Measurements from ENCODE around the gene SSH2.

SSH2 gene

DNA sequence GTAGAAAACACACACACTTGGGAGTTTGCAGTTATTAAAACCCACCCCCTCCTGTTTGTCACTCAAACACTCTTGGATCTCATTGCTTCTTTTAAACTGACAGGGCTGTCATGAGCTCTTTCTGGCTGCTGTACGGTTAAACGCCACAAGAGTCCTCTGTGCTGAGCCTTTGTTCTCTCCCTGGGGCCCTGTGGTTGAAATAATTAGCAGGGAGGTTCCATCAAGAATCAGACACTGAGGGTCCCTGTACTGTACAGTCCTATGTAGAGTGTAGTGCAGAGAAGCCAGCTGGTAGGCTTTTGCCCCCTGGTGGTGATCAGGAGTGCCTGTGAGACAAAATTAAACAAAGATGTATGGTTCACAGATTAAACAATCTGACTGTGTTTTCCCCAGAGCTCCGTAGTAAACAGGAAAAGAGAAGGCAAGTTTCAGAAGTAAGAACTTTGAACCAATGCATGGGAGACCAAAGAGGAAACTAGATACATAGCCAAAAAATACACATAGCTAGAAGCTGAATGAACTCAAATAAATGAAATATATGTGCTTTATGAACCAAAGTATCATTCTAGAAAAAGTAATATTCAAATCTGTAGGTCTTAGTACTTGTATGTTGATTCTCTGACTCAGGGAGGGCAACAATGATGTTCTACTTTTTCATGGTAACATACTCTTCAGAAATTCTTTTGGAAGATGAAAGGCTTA is 1.4 kb upstream of the SSH2 start:
- no peak overlapping the region for H3K4me3 ChIP-seq (IDR thresholded peaks at IDR 0.05; ENCODE audit: insufficient read depth, low read depth, low read length)

DNA sequence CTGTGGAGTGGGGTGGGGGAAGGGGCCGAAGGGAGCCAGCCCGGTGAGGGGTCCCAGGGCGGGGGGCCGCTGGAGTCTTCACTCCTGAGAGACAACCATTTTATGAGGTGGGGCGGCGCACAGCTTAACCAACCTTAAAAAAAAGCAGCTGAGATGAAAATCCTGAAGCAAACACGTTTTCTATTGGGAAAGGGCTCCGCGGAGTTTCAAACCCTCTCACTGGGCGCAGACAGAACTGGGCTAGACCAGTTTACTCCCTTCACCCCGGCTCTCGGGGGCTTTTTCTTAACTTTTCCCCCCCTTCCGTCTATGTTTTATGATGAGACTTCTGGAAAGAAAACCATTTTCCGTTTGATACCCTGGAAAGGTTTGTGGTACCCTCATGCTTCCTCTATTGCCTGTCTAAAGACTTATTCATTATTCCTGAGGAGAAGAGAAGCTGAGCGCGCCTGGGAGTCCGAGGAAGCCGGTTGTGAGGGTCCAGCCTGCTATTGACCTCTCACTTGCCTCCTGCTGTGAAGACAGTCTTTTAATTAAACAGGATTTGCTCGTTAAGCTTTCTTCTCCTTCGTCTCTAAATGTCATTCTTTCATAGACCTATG is 482 bp upstream of the SSH2 start:
- TF ChIP-seq, protein P1, sequence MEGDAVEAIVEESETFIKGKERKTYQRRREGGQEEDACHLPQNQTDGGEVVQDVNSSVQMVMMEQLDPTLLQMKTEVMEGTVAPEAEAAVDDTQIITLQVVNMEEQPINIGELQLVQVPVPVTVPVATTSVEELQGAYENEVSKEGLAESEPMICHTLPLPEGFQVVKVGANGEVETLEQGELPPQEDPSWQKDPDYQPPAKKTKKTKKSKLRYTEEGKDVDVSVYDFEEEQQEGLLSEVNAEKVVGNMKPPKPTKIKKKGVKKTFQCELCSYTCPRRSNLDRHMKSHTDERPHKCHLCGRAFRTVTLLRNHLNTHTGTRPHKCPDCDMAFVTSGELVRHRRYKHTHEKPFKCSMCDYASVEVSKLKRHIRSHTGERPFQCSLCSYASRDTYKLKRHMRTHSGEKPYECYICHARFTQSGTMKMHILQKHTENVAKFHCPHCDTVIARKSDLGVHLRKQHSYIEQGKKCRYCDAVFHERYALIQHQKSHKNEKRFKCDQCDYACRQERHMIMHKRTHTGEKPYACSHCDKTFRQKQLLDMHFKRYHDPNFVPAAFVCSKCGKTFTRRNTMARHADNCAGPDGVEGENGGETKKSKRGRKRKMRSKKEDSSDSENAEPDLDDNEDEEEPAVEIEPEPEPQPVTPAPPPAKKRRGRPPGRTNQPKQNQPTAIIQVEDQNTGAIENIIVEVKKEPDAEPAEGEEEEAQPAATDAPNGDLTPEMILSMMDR (conservative IDR thresholded peaks at IDR 0.05; ENCODE audit: low read depth, low read length): no peak
- peak overlapping the region; percentile 73; the same call in 1 of the 2 replicates for H3K9ac ChIP-seq
- H3K27me3 ChIP-seq (ENCODE audit: insufficient read depth, low read depth): no peaks in the 10 kb centered on the region
- H3K79me2 ChIP-seq (ENCODE audit: insufficient read depth, low read depth): peaks cover 39% of the 10 kb centered on the region
- H3K4me2 ChIP-seq: peak overlapping the region; percentile 66
- peak overlapping the region; percentile 72 for H3K27ac ChIP-seq
- no peak overlapping the region for H3K4me3 ChIP-seq (IDR thresholded peaks at IDR 0.05; ENCODE audit: insufficient read depth, low read depth, low read length)
- H3K36me3 ChIP-seq (ENCODE audit: insufficient read depth): no peaks in the 10 kb centered on the region
- H3K4me1 ChIP-seq (ENCODE audit: low read depth, poor library complexity, severe bottlenecking): peaks cover 29% of the 10 kb centered on the region
- H2AFZ ChIP-seq (ENCODE audit: low read depth): peak overlapping the region; percentile 82
- no peaks in the 10 kb centered on the region for H4K20me1 ChIP-seq (ENCODE audit: insufficient read depth)

More for the DNA sequence above, 1.4 kb upstream of the SSH2 start:
- H3K27me3 ChIP-seq (ENCODE audit: insufficient read depth, low read depth): no peaks in the 10 kb centered on the region
- peaks cover 29% of the 10 kb centered on the region for H3K4me1 ChIP-seq (ENCODE audit: low read depth, poor library complexity, severe bottlenecking)
- no peaks in the 10 kb centered on the region for H4K20me1 ChIP-seq (ENCODE audit: insufficient read depth)
- peak overlapping the region; percentile 82 for H2AFZ ChIP-seq (ENCODE audit: low read depth)
- peak overlapping the region; percentile 66 for H3K4me2 ChIP-seq
- no peak overlapping the region; the same call in 1 of the 2 replicates for H3K9ac ChIP-seq
- peak overlapping the region; percentile 72; the same call in 1 of the 2 replicates for H3K27ac ChIP-seq
- TF ChIP-seq, protein P1 (conservative IDR thresholded peaks at IDR 0.05; ENCODE audit: low read depth, low read length): peak; percentile 99
- peaks cover 32% of the 10 kb centered on the region for H3K79me2 ChIP-seq (ENCODE audit: insufficient read depth, low read depth)
- no peaks in the 10 kb centered on the region for H3K36me3 ChIP-seq (ENCODE audit: insufficient read depth)

DNA sequence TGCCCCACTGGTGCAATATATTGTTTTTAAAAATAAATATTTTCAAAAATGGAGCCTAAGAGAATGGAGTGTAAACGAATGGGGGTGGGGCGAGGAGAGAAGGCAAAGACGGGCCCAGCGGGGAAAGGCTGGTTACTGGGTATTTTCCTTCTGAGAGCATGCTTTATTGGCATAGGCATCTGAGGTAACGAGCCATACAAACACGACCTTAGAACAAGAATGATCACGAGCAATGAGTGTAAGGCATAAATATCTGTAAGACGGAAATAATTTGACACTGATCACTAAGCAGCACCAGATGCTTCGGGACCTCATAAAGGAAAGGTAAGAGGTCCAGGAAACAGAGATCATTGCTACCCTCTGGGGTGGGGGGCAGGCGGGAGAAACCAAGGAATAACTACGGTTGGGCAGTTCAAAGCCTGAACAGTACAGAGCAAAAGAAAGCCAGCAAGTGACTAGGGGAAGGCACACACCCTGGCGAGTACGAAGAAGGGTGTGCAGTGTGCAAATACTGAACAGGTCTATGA is 959 bp downstream of the SSH2 start:
- Histone ChIP-seq H3K4me3 (IDR thresholded peaks at IDR 0.05; ENCODE audit: insufficient read depth, low read depth, low read length) (peak overlapping the region; percentile 52), H3K79me2 (ENCODE audit: insufficient read depth, low read depth) (peaks cover 52% of the 10 kb centered on the region), H3K27me3 (ENCODE audit: insufficient read depth, low read depth) (no peaks in the 10 kb centered on the region), H3K36me3 (ENCODE audit: insufficient read depth) (no peaks in the 10 kb centered on the region), H4K20me1 (ENCODE audit: insufficient read depth) (no peaks in the 10 kb centered on the region), H2AFZ (ENCODE audit: low read depth) (peak overlapping the region; percentile 82), H3K9ac (peak overlapping the region; percentile 73), H3K4me1 (ENCODE audit: low read depth, poor library complexity, severe bottlenecking) (peaks cover 29% of the 10 kb centered on the region), H3K27ac (peak overlapping the region; percentile 72), H3K4me2 (peak overlapping the region; percentile 82)
- TF ChIP-seq, protein P1 (conservative IDR thresholded peaks at IDR 0.05; ENCODE audit: low read depth, low read length): no peak

DNA sequence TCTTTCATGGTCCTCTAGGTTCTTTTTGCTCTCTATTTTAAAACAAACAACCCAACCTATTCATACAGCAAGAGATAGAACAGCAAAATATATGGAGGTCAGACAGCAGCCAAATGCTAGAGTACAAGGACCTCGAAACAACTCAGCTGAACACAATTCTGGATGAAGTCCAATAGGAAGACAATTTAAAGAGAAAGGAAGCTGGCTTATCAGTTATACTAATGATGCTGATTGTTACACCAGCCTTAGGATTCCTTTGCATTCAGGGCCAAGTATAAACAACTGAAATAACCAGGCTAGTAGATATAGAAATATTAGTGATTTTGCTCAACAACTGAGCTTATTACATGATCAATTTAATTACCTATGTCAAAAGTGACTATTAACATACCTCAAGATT is 2.5 kb downstream of the SSH2 start:
- Histone ChIP-seq H2AFZ (ENCODE audit: low read depth) (no peak overlapping the region), H3K4me1 (ENCODE audit: low read depth, poor library complexity, severe bottlenecking) (peaks cover 29% of the 10 kb centered on the region), H4K20me1 (ENCODE audit: insufficient read depth) (no peaks in the 10 kb centered on the region), H3K4me2 (peak overlapping the region; percentile 82), H3K79me2 (ENCODE audit: insufficient read depth, low read depth) (peaks cover 59% of the 10 kb centered on the region), H3K36me3 (ENCODE audit: insufficient read depth) (no peaks in the 10 kb centered on the region), H3K27ac (no peak overlapping the region), H3K4me3 (IDR thresholded peaks at IDR 0.05; ENCODE audit: insufficient read depth, low read depth, low read length) (no peak overlapping the region), H3K9ac (no peak overlapping the region), H3K27me3 (ENCODE audit: insufficient read depth, low read depth) (no peaks in the 10 kb centered on the region)
- TF ChIP-seq, protein P1 (conservative IDR thresholded peaks at IDR 0.05; ENCODE audit: low read depth, low read length): no peak

All from KMS-11 (cell line).